ENCODE measurements around the gene BMPR2. TPM values are rescaled to one million over a fixed set of nuclear protein-coding genes. Genes with fewer than 3 reads are reported as not detected.
A peak's percentile ranks its signal among the peaks of the same experiment; 100 is the strongest.
"Not testable (repeated sequence)": the region's sequence is repeated elsewhere in the genome, so short reads cannot be mapped to it uniquely, and the experiment has no call there.

The BMPR2 gene
- total RNA-seq, 6 experiments from 2014 or later = 50.5 to 59.4 (median 56.4) TPM

DNA sequence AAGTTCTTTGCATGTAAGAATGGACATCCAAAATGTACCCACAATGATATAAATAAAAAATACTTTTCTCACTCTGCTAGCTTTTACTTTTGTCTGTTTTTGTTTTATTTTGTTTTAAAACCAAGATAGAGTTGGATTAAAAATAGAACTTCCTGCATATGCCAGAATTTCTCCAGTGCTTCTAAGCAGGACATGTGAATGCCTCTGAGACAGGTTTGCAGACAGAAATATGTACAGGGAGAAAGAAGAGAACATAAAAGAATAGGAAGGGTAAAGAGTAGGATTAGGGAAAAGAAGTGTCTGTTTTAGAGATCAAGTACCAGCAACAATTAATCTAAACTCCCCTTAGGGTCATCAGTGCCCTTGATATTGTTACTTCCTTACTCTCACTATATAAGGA is 114.4 kb downstream of the BMPR2 start:
- Mint-ChIP-seq H3K4me1 (ENCODE audit: low read depth) (peaks cover 14% of the 10 kb centered on the region), H3K27ac (no peak overlapping the region), H3K9me3 (no peaks in the 10 kb centered on the region), H3K36me3 (ENCODE audit: low read depth) (no peaks in the 10 kb centered on the region), H3K4me3 (no peak overlapping the region), H3K27me3 (ENCODE audit: insufficient read depth) (no peaks in the 10 kb centered on the region)
- no peak for DNase-seq
- no peak for TF ChIP-seq CTCF (IDR thresholded peaks at IDR 0.05)

DNA sequence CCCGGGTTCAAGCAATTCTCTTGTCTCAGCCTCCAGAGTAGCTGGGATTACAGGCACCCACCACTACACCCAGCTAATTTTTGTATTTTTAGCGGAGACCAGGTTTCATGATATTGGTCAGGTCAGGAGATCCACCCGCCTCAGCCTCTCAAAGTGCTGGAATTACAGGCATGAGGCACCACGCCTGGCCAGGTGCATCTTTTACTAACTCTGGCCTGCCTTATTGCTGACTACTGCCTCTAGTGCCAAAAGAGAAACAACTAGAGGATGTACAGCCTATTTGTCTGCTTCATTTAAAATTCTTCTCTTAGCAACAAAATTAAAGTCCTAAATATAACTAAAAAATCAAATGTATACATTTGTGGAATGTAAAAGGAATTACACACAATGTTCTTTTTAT is 115.4 kb downstream of the BMPR2 start:
- TF ChIP-seq CTCF (IDR thresholded peaks at IDR 0.05) = peak; percentile 12; the same call in 1 of the 2 replicates
- Mint-ChIP-seq H3K27me3 (ENCODE audit: insufficient read depth) (no peaks in the 10 kb centered on the region), H3K27ac (no peak overlapping the region), H3K4me3 (no peak overlapping the region), H3K4me1 (ENCODE audit: low read depth) (peaks cover 14% of the 10 kb centered on the region), H3K36me3 (ENCODE audit: low read depth) (no peaks in the 10 kb centered on the region), H3K9me3 (no peaks in the 10 kb centered on the region)
- DNase-seq = no peak

DNA sequence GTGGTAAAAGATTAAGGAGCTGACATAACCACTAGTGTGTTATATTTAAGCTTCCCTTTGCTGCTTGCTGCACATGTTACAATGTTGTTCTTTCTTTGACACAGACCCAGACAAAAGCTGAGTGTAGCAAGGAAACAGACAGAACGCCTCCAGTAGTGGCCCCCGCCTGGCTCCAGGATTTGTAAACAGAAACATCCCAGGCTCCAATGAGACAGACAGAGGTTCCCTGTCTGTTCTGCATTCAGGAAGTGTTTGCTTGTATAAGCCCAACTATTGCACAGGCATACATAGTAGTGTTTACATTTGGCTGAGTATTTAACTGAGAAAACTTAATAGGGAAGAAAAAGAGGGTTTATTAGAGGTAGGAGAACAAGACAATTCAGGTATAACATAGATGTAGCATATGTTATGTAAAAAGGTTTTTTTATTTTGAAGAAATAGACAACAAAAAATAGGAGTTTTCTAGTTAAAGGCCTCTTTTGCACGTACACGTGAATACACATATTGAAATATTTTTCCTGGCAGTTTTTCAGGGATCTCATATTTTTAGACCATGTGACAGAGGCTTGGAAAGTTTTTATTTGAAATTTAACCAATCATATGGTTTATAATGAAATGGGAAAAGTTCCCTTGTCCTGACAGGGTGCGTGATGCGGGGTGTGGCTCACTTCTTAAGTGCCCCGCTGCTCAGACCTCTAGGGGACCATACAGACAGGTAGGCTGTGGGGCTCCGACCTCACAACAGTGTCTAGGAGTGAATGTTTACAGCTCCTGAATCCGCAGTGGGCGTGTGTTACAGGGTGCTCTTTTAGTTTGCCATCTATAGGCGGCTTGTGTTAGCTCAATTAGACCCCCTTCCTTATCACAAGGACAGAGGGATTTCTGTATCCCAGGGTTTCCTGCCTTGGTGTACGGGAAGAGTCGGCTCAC is 118.4 kb downstream of the BMPR2 start:
- peaks cover 14% of the 10 kb centered on the region for H3K4me1 Mint-ChIP-seq (ENCODE audit: low read depth)
- H3K4me3 Mint-ChIP-seq = no peak overlapping the region
- peak; percentile 32 for DNase-seq
- H3K27me3 Mint-ChIP-seq (ENCODE audit: insufficient read depth) = no peaks in the 10 kb centered on the region; the same call in 1 of the 2 replicates
- H3K9me3 Mint-ChIP-seq = no peaks in the 10 kb centered on the region
- TF ChIP-seq CTCF (IDR thresholded peaks at IDR 0.05) = no peak
- 0 out of 2 replicates have a peak, but pooled peaks cover 7% of the 10 kb centered on the region for H3K36me3 Mint-ChIP-seq (ENCODE audit: low read depth)
- H3K27ac Mint-ChIP-seq = peak overlapping the region; percentile 38

GRCh38 chr2:202495230-202495604 is 119.1 kb downstream of the BMPR2 start:
- no peak overlapping the region for H3K27ac Mint-ChIP-seq
- H3K4me1 Mint-ChIP-seq (ENCODE audit: low read depth) = peaks cover 14% of the 10 kb centered on the region
- no peaks in the 10 kb centered on the region for H3K9me3 Mint-ChIP-seq
- no peak for DNase-seq
- TF ChIP-seq CTCF (IDR thresholded peaks at IDR 0.05) = no peak
- H3K4me3 Mint-ChIP-seq = no peak overlapping the region
- no peaks in the 10 kb centered on the region; the same call in 1 of the 2 replicates for H3K27me3 Mint-ChIP-seq (ENCODE audit: insufficient read depth)
- 0 out of 2 replicates have a peak, but pooled peaks cover 7% of the 10 kb centered on the region for H3K36me3 Mint-ChIP-seq (ENCODE audit: low read depth)

DNA sequence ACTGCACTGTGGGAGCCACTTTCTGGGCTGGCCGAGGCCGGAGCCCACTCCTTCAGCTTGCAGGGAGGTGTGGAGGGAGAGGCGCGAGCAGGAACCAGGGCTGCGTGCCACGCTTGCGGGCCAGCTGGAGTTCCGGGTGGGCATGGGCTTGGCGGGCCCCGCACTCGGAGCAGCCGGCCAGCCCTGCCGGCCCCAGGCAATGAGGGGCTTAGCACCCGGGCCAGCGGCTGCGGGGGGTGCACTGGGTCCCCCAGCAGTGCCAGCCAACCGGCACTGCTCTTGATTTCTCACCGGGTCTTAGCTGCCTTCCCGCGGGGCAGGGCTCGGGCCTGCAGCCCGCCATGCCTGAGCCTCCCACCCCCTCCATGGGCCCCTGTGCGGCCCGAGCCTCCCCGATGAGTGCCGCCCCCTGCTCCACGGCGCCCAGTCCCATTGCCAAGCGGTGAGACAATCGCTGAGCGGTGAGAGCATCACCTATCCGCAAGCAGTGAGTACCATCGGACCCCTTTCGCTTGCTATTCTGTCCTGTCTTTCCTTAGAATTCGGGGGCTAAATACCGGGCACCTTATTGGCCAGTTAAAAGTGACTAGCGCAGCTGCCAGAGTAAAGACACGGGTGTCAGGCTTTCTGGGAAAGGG is 120.8 kb downstream of the BMPR2 start:
- not testable (repeated sequence) for H3K9me3 Mint-ChIP-seq; H3K27me3 Mint-ChIP-seq (ENCODE audit: insufficient read depth); H3K27ac Mint-ChIP-seq; H3K36me3 Mint-ChIP-seq (ENCODE audit: low read depth); DNase-seq; H3K4me3 Mint-ChIP-seq
- peaks cover 14% of the 10 kb centered on the region for H3K4me1 Mint-ChIP-seq (ENCODE audit: low read depth)

- DNase-seq; H3K27ac Mint-ChIP-seq; H3K9me3 Mint-ChIP-seq; H3K27me3 Mint-ChIP-seq (ENCODE audit: insufficient read depth); H3K4me3 Mint-ChIP-seq; H3K36me3 Mint-ChIP-seq (ENCODE audit: low read depth): not testable (repeated sequence)
- peaks cover 14% of the 10 kb centered on the region for H3K4me1 Mint-ChIP-seq (ENCODE audit: low read depth)
These were observed 121.3 kb downstream of the BMPR2 start for GRCh38 chr2:202497473-202497866.

DNA sequence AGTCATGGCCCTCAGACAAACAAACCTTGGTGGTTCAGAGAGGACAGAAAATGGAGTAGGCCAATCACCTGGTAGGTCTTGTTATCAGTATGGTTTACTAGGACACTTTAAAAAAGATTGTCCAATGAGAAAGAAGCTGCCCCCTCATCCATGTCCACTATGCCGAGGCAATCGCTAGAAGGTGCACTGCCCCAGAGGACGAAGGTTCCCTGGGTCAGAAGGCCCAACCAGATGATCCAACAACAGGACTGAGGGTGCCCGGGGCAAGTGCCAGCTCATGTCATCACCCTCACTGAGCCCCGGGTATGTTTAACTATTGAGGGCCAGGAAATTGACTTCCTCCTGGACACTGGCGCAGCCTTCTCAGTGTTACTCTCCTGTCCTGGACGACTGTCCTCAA is 123.7 kb downstream of the BMPR2 start:
- DNase-seq; H3K4me1 Mint-ChIP-seq (ENCODE audit: low read depth); H3K9me3 Mint-ChIP-seq; H3K4me3 Mint-ChIP-seq; H3K27me3 Mint-ChIP-seq (ENCODE audit: insufficient read depth); H3K27ac Mint-ChIP-seq: not testable (repeated sequence)
- peaks cover 15% of the 10 kb centered on the region for H3K36me3 Mint-ChIP-seq (ENCODE audit: low read depth)

GRCh38 chr2:202503276-202503675 is 127.1 kb downstream of the BMPR2 start:
- H3K27me3 Mint-ChIP-seq (ENCODE audit: insufficient read depth); H3K4me3 Mint-ChIP-seq; H3K9me3 Mint-ChIP-seq; H3K36me3 Mint-ChIP-seq (ENCODE audit: low read depth); DNase-seq; H3K4me1 Mint-ChIP-seq (ENCODE audit: low read depth); H3K27ac Mint-ChIP-seq: not testable (repeated sequence)

Data from HFFc6 (cell line).